GM12878 (cell line): ENCODE results near the gene MMRN2. TPM values are rescaled to one million over a fixed set of nuclear protein-coding genes. Genes with fewer than 3 reads are reported as not detected.

Source experiments
- ATAC-seq: fragments of 200-7000 bp; cut with Tn5 transposase; 3 replicates; pipeline ENCODE4 v1.9.1; 2020; ENCODE audit warnings: mild to moderate bottlenecking, moderate library complexity
- BruUV-seq: library from RNA; stranded (reverse); fragments of 400-500 nt; replicated peaks from 2 replicates; lab custom pipeline; 2021; lab: Mats Ljungman, UMichigan
- CTCF ChIA-PET: fragments of 300-600 bp; sonication (Branson Sonifier 250); formaldehyde crosslinking; extraction: SDS; loops from one replicate; lab custom pipeline; 2021; ENCODE audit warnings: inconsistent platforms; lab: Yijun Ruan, JAX
- POLR2A ChIA-PET: fragments of 350-600 bp; formaldehyde crosslinking; extraction: SDS; loops from one replicate; lab custom pipeline; 2021; ENCODE audit warnings: inconsistent platforms; lab: Charles Lee
- RAD21 ChIA-PET: fragments of 300-600 bp; sonication (Branson Sonifier 250); formaldehyde crosslinking; loops from one replicate; lab custom pipeline; 2023; ENCODE audit warnings: antibody characterized with exemption; ENCODE audit not compliant: unreplicated experiment; lab: Charles Lee
- SMC1A ChIA-PET: fragments of 300-600 bp; sonication (Branson Sonifier 250); formaldehyde crosslinking; loops from one replicate; lab custom pipeline; 2023; ENCODE audit not compliant: unreplicated experiment, uncharacterized antibody; lab: Charles Lee
- DNase-seq: peaks from one replicate; pipeline ENCODE4 v3.0.0-alpha.2; 2011; ENCODE audit warnings: low read depth, low spot score
- FAIRE-seq: peaks from 3 replicates; lab custom pipeline; 2011; peaks lifted over from hg19 to GRCh38; lab: Jason Lieb, UNC
- H2AFZ ChIP-seq: 2 replicates; pipeline ENCODE4 v1.6.0; 2011; ENCODE audit warnings: low read depth, low read length, control low read depth; ENCODE audit not compliant: control insufficient read depth
- H3K27ac ChIP-seq: 2 replicates; pipeline ENCODE4 v1.5.1; 2011; ENCODE audit warnings: control low read depth; ENCODE audit not compliant: control insufficient read depth, insufficient read depth
- H3K27me3 ChIP-seq, 2 experiments: replicated peaks in 1 of 2; 2 replicates each; pipeline versions ENCODE4 v1.6.0 to v1.6.1; 2011; ENCODE audit warnings: low read length in 1 of 2; ENCODE audit not compliant: control insufficient read depth in 2 of 2, insufficient read depth in 2 of 2
- H3K36me3 ChIP-seq, 2 experiments: 2 replicates each; pipeline ENCODE4 v1.5.1; 2011; ENCODE audit warnings: low read length in 1 of 2; ENCODE audit not compliant: control insufficient read depth in 2 of 2, insufficient read depth in 2 of 2
- H3K4me1 ChIP-seq: 2 replicates; pipeline ENCODE4 v1.6.1; 2011; ENCODE audit warnings: mild to moderate bottlenecking, low read length, moderate library complexity, mixed read lengths; ENCODE audit not compliant: control insufficient read depth, insufficient read depth
- H3K4me2 ChIP-seq: 2 replicates; pipeline ENCODE4 v1.6.0; 2011; ENCODE audit warnings: control low read depth; ENCODE audit not compliant: control insufficient read depth, insufficient read depth
- H3K4me3 ChIP-seq: fragments of 200-600 bp; sonication (generic); 2 replicates; pipeline ENCODE4 v1.5.1; 2016
- H3K79me2 ChIP-seq: 2 replicates; pipeline ENCODE4 v1.6.0; 2011; ENCODE audit warnings: low read length; ENCODE audit not compliant: control insufficient read depth, insufficient read depth
- H3K9ac ChIP-seq: 2 replicates; pipeline ENCODE4 v1.8.0; 2011; ENCODE audit warnings: low read length, control low read depth, mixed read lengths; ENCODE audit not compliant: control insufficient read depth, insufficient read depth
- H3K9me3 ChIP-seq: replicated peaks from 3 replicates; pipeline ENCODE4 v1.5.1; 2011; ENCODE audit warnings: mild to moderate bottlenecking, low read length; ENCODE audit not compliant: control insufficient read depth, insufficient read depth
- H4K20me1 ChIP-seq: 2 replicates; pipeline ENCODE4 v1.6.0; 2011; ENCODE audit not compliant: control insufficient read depth, insufficient read depth
- BCL11A ChIP-seq: IDR thresholded peaks from 2 replicates; pipeline ENCODE4 v1.6.1; 2011; ENCODE audit warnings: low read depth, low read length
- BCL3 ChIP-seq: IDR thresholded peaks from 2 replicates; pipeline ENCODE4 v1.6.1; 2011; ENCODE audit warnings: borderline replicate concordance, low read depth, mild to moderate bottlenecking, moderate library complexity, low read length; ENCODE audit not compliant: insufficient read depth, poor library complexity, severe bottlenecking
- CREM ChIP-seq: IDR thresholded peaks from 2 replicates; pipeline ENCODE4 v1.6.1; 2014; ENCODE audit warnings: antibody characterized with exemption, low read depth
- E2F8 ChIP-seq: fragments of 450-650 bp; IDR thresholded peaks from 2 replicates; pipeline ENCODE4 v1.6.1; 2018; ENCODE audit warnings: mild to moderate bottlenecking, low read depth, moderate library complexity; ENCODE audit not compliant: partially characterized antibody
- ELK1 ChIP-seq: IDR thresholded peaks from 2 replicates; pipeline ENCODE4 v1.6.1; 2012; ENCODE audit warnings: low read depth, low read length, improper control_type of control experiment
- EP300 ChIP-seq, 2 experiments: fragments of 150-350 bp in 1 of 2; IDR thresholded peaks; 2 replicates each; pipeline ENCODE4 v1.6.1; 2011 to 2012; ENCODE audit warnings: low read depth in 2 of 2, low read length in 2 of 2, borderline replicate concordance in 1 of 2, improper control_type of control experiment in 1 of 2, inconsistent platforms in 1 of 2; ENCODE audit not compliant: control insufficient read depth in 1 of 2
- IKZF2 ChIP-seq, 2 experiments: fragments of 450-650 bp; IDR thresholded peaks; 2 replicates each; pipeline ENCODE4 v1.6.1; 2017; ENCODE audit warnings: mild to moderate bottlenecking in 2 of 2, moderate library complexity in 2 of 2
- MEF2B ChIP-seq: fragments of 450-650 bp; IDR thresholded peaks from 2 replicates; pipeline ENCODE4 v1.6.1; 2018; ENCODE audit warnings: mild to moderate bottlenecking, moderate library complexity; ENCODE audit not compliant: partially characterized antibody, poor library complexity, severe bottlenecking
- POLR2A ChIP-seq: IDR thresholded peaks from 2 replicates; pipeline ENCODE4 v1.6.1; 2011; ENCODE audit warnings: low read depth, mild to moderate bottlenecking, low read length
- RB1 ChIP-seq: fragments of 450-650 bp; formaldehyde crosslinking; IDR thresholded peaks from 2 replicates; pipeline ENCODE4 v1.6.1; 2017; ENCODE audit warnings: mild to moderate bottlenecking, borderline replicate concordance
- RELA ChIP-seq: fragments of 450-650 bp; IDR thresholded peaks from 2 replicates; pipeline ENCODE4 v1.8.0; 2014; ENCODE audit warnings: borderline replicate concordance; ENCODE audit not compliant: partially characterized antibody
- REST ChIP-seq: IDR thresholded peaks from 2 replicates; pipeline ENCODE4 v1.6.1; 2012; ENCODE audit warnings: mild to moderate bottlenecking, low read depth, low read length
- STAT1 ChIP-seq: fragments of 450-650 bp; conservative IDR thresholded peaks from 2 replicates; pipeline ENCODE4 v1.6.1; 2014; ENCODE audit warnings: antibody characterized with exemption, mild to moderate bottlenecking
- TCF3 ChIP-seq: IDR thresholded peaks from 2 replicates; pipeline ENCODE4 v1.6.1; 2012; ENCODE audit warnings: low read depth, mild to moderate bottlenecking, low read length, borderline replicate concordance; ENCODE audit not compliant: insufficient read depth
- WGBS: methylation state at CpG from one replicate; pipeline ENCODE4 v1.1.6; 2016; ENCODE audit warnings: low lambda C conversion rate; ENCODE audit not compliant: insufficient replicate concordance, insufficient coverage; ENCODE audit errors: missing lambda C conversion rate; 5-methylcytosine and 5-hydroxymethylcytosine counted together
- in situ Hi-C: fragments of 300-500 bp; cut with MboI; formaldehyde crosslinking; loops from 9 replicates; pipeline ENCODE4 v1.14.3; 2018; ENCODE audit warnings: mixed read lengths
- intact Hi-C: fragments of 100-400 bp; cut with micrococcal nuclease; formaldehyde crosslinking; loops from one replicate; pipeline ENCODE4 v1.14.2; 2022; ENCODE audit not compliant: unreplicated experiment
- polyA plus RNA-seq, 11 experiments: library from polyadenylated mRNA; depleted of rRNA in 4 of 11; unstranded in 6 of 11; stranded (reverse) in 5 of 11; fragments of >200 nt; fragmentation: Nextera tagmentation in 4 of 11; fragmentation: Illumina TruSeq in 1 of 11; extraction: Ambion mirVana in 4 of 11; extraction: Trizol in 1 of 11; gene quantifications; 1 replicate in 1 of 11; 2 replicates in 10 of 11; pipeline versions ENCODE4 v1.2.1 to v1.2.3, GENCODE V29; 2011 to 2016; ENCODE audit warnings: inconsistent platforms in 2 of 11, missing spikeins in 2 of 11, low read depth in 1 of 11
- total RNA-seq, 4 experiments: library from RNA; depleted of rRNA in 3 of 4; stranded (reverse); fragments of >200 nt in 3 of 4; fragmentation: Illumina TruSeq in 1 of 4; extraction: Trizol in 1 of 4; gene quantifications; 2 replicates each; pipeline versions ENCODE4 v1.2.1 to v1.2.3, GENCODE V29; 2013 to 2021

The MMRN2 gene
- total and polyA plus RNA-seq, 10 of the 15 experiments (the other 5 are each of a cell fraction or from before 2014, with no cell fraction given) = 0.09 to 1.0 (median 0.54) TPM; not detected in 3

GRCh38 chr10:86955501-86956194 is 1.8 kb downstream of the MMRN2 start:
- FAIRE-seq = no peak
- H4K20me1 ChIP-seq = no peaks in the 10 kb centered on the region
- 56% methylated on average over 15 of the region's 16 CpGs for WGBS
- no peaks in the 10 kb centered on the region; the same call in 2 of the 3 replicates for H3K9me3 ChIP-seq
- H3K9ac ChIP-seq = no peak overlapping the region
- RAD21 ChIA-PET = no interaction called here
- BruUV-seq = no TSS peak
- CTCF ChIA-PET = interaction anchor here (1.7 kb wide), 1 partner anchor 11 kb away, joined by 9 read pairs; no protein-coding TSS in a partner anchor
- no peaks in the 10 kb centered on the region for H3K79me2 ChIP-seq
- POLR2A ChIA-PET = interaction anchor here (0.6 to 1.4 kb wide), 2 partner anchors 12 to 142 kb away, joined by 4 read pairs; no protein-coding TSS in a partner anchor
- no peak overlapping the region for H3K4me2 ChIP-seq
- H3K36me3 ChIP-seq = no peaks in the 10 kb centered on the region
- no peak for ATAC-seq
- peaks cover 7% of the 10 kb centered on the region for H3K4me1 ChIP-seq
- intact Hi-C loops (no loop called here), in situ Hi-C loops (no loop called here)
- no peak for DNase-seq
- no peak overlapping the region for H3K4me3 ChIP-seq
- no peaks in the 10 kb centered on the region for H3K27me3 ChIP-seq
- SMC1A ChIA-PET = interaction anchor here (1.2 kb wide), 1 partner anchor 17 kb away, joined by 3 read pairs; no protein-coding TSS in a partner anchor
- H3K27ac ChIP-seq = no peak overlapping the region
- no peak overlapping the region for H2AFZ ChIP-seq
- TF ChIP-seq RELA = no peak
- no peak for TF ChIP-seq BCL11A
- TF ChIP-seq TCF3 = no peak
- no peak for TF ChIP-seq POLR2A
- no peak for TF ChIP-seq EP300 (IDR thresholded peaks at IDR 0.05; ENCODE audit: borderline replicate concordance in 1 of 2, control insufficient read depth in 1 of 2, low read depth in 2 of 2, low read length in 2 of 2)
- no peak for TF ChIP-seq REST
- TF ChIP-seq ELK1 = no peak
- TF ChIP-seq BCL3 = no peak
- TF ChIP-seq IKZF2 (IDR thresholded peaks at IDR 0.05) = no peak
- no peak for TF ChIP-seq STAT1
- no peak for TF ChIP-seq MEF2B
- no peak for TF ChIP-seq E2F8
- TF ChIP-seq RB1 = no peak
- TF ChIP-seq CREM = no peak
